ENCODE results near the gene NCOA3. TPM values are rescaled to one million over a fixed set of nuclear protein-coding genes. Genes with fewer than 3 reads are reported as not detected.

NCOA3 gene
- total RNA-seq, 1 experiment from 2014 or later: 25.9 TPM

DNA sequence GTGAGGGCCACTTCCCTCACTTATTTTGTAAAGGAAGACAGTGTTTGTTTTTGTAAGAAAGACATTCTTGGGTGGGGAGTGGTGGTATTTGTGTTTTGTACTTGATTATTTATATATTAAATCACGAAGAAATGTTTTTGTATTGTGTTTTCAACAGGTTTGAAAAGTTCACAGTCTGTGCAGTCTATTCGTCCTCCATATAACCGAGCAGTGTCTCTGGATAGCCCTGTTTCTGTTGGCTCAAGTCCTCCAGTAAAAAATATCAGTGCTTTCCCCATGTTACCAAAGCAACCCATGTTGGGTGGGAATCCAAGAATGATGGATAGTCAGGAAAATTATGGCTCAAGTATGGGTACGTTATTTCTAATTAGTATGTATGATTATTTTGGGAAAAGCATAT, 137.2 kb downstream of the NCOA3 start:
- intact Hi-C loops (cut with micrococcal nuclease): no loop called here
- RAD21 ChIA-PET (ENCODE audit: low non-redundant PET in 1 of 2, low total read pairs in 2 of 2, uncharacterized antibody in 2 of 2, unreplicated experiment in 2 of 2): no interaction called here
- H3K36me3 ChIP-seq (ENCODE audit: control insufficient read depth in 1 of 2, insufficient read depth in 2 of 2, low read length in 2 of 2): peaks cover 16% of the 10 kb centered on the region in 2 experiments

More for the DNA sequence above, 137.2 kb downstream of the NCOA3 start:
- Histone ChIP-seq H2AFZ (ENCODE audit: low read depth, low read length, poor library complexity, severe bottlenecking) (no peak overlapping the region), H3K4me1 (ENCODE audit: control insufficient read depth in 1 of 2, insufficient read depth in 2 of 2, low read length in 2 of 2) (no peaks in the 10 kb centered on the region), H3K9me2 (ENCODE audit: insufficient read depth) (no peaks in the 10 kb centered on the region), H3K4me3 (replicated peaks in 1 of 2; ENCODE audit: low read depth in 1 of 2, low read length in 2 of 2) (no peak overlapping the region), H3K4me2 (ENCODE audit: low read length) (no peak overlapping the region), H4K20me1 (ENCODE audit: insufficient read depth) (no peaks in the 10 kb centered on the region), H3K9me3 (ENCODE audit: control insufficient read depth in 1 of 2, insufficient read depth in 1 of 2, low read depth in 1 of 2, low read length in 2 of 2) (no peaks in the 10 kb centered on the region), H3K27me3 (ENCODE audit: insufficient read depth, low read length) (no peaks in the 10 kb centered on the region), H3K79me2 (ENCODE audit: insufficient read depth, low read length) (no peaks in the 10 kb centered on the region), H3K9ac (ENCODE audit: low read length) (no peak overlapping the region), H3K27ac (ENCODE audit: low read depth, low read length) (no peak overlapping the region)
- ATAC-seq (no peak), DNase-seq (ENCODE audit: low read depth, low spot score) (no peak)
- TF ChIP-seq, protein P1, sequence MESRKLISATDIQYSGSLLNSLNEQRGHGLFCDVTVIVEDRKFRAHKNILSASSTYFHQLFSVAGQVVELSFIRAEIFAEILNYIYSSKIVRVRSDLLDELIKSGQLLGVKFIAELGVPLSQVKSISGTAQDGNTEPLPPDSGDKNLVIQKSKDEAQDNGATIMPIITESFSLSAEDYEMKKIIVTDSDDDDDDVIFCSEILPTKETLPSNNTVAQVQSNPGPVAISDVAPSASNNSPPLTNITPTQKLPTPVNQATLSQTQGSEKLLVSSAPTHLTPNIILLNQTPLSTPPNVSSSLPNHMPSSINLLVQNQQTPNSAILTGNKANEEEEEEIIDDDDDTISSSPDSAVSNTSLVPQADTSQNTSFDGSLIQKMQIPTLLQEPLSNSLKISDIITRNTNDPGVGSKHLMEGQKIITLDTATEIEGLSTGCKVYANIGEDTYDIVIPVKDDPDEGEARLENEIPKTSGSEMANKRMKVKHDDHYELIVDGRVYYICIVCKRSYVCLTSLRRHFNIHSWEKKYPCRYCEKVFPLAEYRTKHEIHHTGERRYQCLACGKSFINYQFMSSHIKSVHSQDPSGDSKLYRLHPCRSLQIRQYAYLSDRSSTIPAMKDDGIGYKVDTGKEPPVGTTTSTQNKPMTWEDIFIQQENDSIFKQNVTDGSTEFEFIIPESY (IDR thresholded peaks at IDR 0.05; ENCODE audit: extremely low read depth, insufficient replicate concordance, low read length): no peak
- TF ChIP-seq SP1 (IDR thresholded peaks at IDR 0.05; ENCODE audit: low read depth) (no peak), EZH2 (IDR thresholded peaks at IDR 0.05) (no peak), RAD21 (IDR thresholded peaks at IDR 0.05; ENCODE audit: low read depth) (no peak), YY1 (IDR thresholded peaks at IDR 0.05; ENCODE audit: extremely low read depth, insufficient replicate concordance, low read depth, low read length) (no peak), FOSL1 (IDR thresholded peaks at IDR 0.05; ENCODE audit: low read depth) (no peak), CEBPB (IDR thresholded peaks at IDR 0.05; ENCODE audit: low read depth) (no peak), CBX3 (IDR thresholded peaks at IDR 0.05; ENCODE audit: low read depth) (no peak)
- TF ChIP-seq, protein P2, sequence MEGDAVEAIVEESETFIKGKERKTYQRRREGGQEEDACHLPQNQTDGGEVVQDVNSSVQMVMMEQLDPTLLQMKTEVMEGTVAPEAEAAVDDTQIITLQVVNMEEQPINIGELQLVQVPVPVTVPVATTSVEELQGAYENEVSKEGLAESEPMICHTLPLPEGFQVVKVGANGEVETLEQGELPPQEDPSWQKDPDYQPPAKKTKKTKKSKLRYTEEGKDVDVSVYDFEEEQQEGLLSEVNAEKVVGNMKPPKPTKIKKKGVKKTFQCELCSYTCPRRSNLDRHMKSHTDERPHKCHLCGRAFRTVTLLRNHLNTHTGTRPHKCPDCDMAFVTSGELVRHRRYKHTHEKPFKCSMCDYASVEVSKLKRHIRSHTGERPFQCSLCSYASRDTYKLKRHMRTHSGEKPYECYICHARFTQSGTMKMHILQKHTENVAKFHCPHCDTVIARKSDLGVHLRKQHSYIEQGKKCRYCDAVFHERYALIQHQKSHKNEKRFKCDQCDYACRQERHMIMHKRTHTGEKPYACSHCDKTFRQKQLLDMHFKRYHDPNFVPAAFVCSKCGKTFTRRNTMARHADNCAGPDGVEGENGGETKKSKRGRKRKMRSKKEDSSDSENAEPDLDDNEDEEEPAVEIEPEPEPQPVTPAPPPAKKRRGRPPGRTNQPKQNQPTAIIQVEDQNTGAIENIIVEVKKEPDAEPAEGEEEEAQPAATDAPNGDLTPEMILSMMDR (IDR thresholded peaks at IDR 0.05 in 2 of 3, conservative IDR thresholded peaks at IDR 0.05 in 1 of 3; ENCODE audit: borderline replicate concordance in 1 of 3, insufficient read depth in 1 of 3, low read depth in 2 of 3, low read length in 2 of 3): no peak
- TF ChIP-seq, protein P3, sequence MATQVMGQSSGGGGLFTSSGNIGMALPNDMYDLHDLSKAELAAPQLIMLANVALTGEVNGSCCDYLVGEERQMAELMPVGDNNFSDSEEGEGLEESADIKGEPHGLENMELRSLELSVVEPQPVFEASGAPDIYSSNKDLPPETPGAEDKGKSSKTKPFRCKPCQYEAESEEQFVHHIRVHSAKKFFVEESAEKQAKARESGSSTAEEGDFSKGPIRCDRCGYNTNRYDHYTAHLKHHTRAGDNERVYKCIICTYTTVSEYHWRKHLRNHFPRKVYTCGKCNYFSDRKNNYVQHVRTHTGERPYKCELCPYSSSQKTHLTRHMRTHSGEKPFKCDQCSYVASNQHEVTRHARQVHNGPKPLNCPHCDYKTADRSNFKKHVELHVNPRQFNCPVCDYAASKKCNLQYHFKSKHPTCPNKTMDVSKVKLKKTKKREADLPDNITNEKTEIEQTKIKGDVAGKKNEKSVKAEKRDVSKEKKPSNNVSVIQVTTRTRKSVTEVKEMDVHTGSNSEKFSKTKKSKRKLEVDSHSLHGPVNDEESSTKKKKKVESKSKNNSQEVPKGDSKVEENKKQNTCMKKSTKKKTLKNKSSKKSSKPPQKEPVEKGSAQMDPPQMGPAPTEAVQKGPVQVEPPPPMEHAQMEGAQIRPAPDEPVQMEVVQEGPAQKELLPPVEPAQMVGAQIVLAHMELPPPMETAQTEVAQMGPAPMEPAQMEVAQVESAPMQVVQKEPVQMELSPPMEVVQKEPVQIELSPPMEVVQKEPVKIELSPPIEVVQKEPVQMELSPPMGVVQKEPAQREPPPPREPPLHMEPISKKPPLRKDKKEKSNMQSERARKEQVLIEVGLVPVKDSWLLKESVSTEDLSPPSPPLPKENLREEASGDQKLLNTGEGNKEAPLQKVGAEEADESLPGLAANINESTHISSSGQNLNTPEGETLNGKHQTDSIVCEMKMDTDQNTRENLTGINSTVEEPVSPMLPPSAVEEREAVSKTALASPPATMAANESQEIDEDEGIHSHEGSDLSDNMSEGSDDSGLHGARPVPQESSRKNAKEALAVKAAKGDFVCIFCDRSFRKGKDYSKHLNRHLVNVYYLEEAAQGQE (IDR thresholded peaks at IDR 0.05; ENCODE audit: low read depth): no peak
- POLR2A ChIA-PET: no interaction called here
- CTCF ChIA-PET: no interaction called here
- BruUV-seq (replicated peaks): no TSS peak

Measured in HCT116 (cell line).